Testis (tissue), 3 donors: ENCODE measurements around the gene NOS1AP. TPM values are rescaled to one million over a fixed set of nuclear protein-coding genes. Genes with fewer than 3 reads are reported as not detected.
"Not testable (repeated sequence)": the region's sequence is repeated elsewhere in the genome, so short reads cannot be mapped to it uniquely, and the experiment has no call there.

Source experiments
- DNase-seq: peaks from one replicate; pipeline ENCODE4 v3.0.0-alpha.2; 2019
- H3K27ac ChIP-seq, 2 donors: fragments of 200-600 bp; sonication (generic); one replicate each; pipeline ENCODE4 v1.5.1; 2019
- H3K27me3 ChIP-seq: fragments of 200-600 bp; sonication (generic); one replicate; pipeline ENCODE4 v1.5.1; 2019
- H3K36me3 ChIP-seq: fragments of 200-600 bp; sonication (generic); one replicate; pipeline ENCODE4 v1.5.1; 2017; ENCODE audit warnings: low read depth; ENCODE audit errors: missing control alignments
- H3K4me1 ChIP-seq: fragments of 200-600 bp; sonication (generic); one replicate; pipeline ENCODE4 v1.5.1; 2019
- H3K4me3 ChIP-seq, 2 donors: fragments of 200-600 bp; sonication (generic); one replicate each; pipeline ENCODE4 v1.5.1; 2017 to 2019
- H3K9me3 ChIP-seq: fragments of 200-600 bp; sonication (generic); one replicate; pipeline ENCODE4 v1.5.1; 2017
- CTCF ChIP-seq, 3 experiments: fragments of 450-650 bp in 2 of 3; fragments of 200-600 bp in 1 of 3; sonication (generic) in 1 of 3; IDR thresholded peaks; one replicate each; pipeline ENCODE4 v1.5.1; 2016 to 2019; ENCODE audit warnings: antibody characterized with exemption in 3 of 3, mild to moderate bottlenecking in 2 of 3, moderate library complexity in 1 of 3
- POLR2A ChIP-seq: fragments of 450-650 bp; IDR thresholded peaks from one replicate; pipeline ENCODE4 v1.6.1; 2017; ENCODE audit warnings: antibody characterized with exemption, mild to moderate bottlenecking, moderate library complexity
- WGBS, 2 donors: methylation state at CpG; one replicate each; pipeline ENCODE4 v1.1.5; 2018; 5-methylcytosine and 5-hydroxymethylcytosine counted together
- intact Hi-C: fragments of 100-400 bp; cut with DNase I; formaldehyde crosslinking; loops from one replicate; pipeline ENCODE4 v1.15.1; 2023; ENCODE audit warnings: low total_unique reads
- polyA plus RNA-seq: library from polyadenylated mRNA; stranded (reverse); fragments of 350-450 nt; fragmentation: Illumina TruSeq; extraction: RNeasy Lipid Tissue Mini Kit (QIAGEN cat#74804); gene quantifications from one replicate; pipeline ENCODE4 v1.2.3, GENCODE V29; 2014; ENCODE audit warnings: low read depth, low replicate concordance; ENCODE audit not compliant: insufficient read depth
- total RNA-seq, 2 donors: library from RNA; depleted of rRNA; stranded (reverse); fragments of >200 nt; gene quantifications; one replicate each; pipeline ENCODE4 v1.2.3, GENCODE V29; 2016

Gene NOS1AP
- total and polyA plus RNA-seq, 3 donors from 2014 or later: 2.1 to 5.1 (median 4.1) TPM

- WGBS, 2 donors: 88 to 92% methylated on average over 12 to 13 of the region's 13 CpGs
- Histone ChIP-seq H3K36me3 (no peaks in the 10 kb centered on the region), H3K9me3 (no peaks in the 10 kb centered on the region), H3K27ac (no peak overlapping the region), H3K27me3 (no peaks in the 10 kb centered on the region), H3K4me3 (no peak overlapping the region), H3K4me1 (peaks cover 11% of the 10 kb centered on the region)
- TF ChIP-seq CTCF (IDR thresholded peaks at IDR 0.05) (no peak), POLR2A (no peak)
- intact Hi-C loops: loop anchor here (10.0 kb wide), 1 partner anchor 407 kb away; no protein-coding TSS in a partner anchor
- DNase-seq: no peak
Measured at GRCh38 chr1:162197615-162198421, 128.3 kb downstream of the NOS1AP start.

GRCh38 chr1:162200096-162200847, 130.8 kb downstream of the NOS1AP start:
- TF ChIP-seq CTCF (IDR thresholded peaks at IDR 0.05): no peak
- Histone ChIP-seq H3K9me3 (no peaks in the 10 kb centered on the region), H3K4me1 (no peaks in the 10 kb centered on the region), H3K36me3 (no peaks in the 10 kb centered on the region), H3K27ac (no peak overlapping the region), H3K4me3 (no peak overlapping the region), H3K27me3 (no peaks in the 10 kb centered on the region)
- intact Hi-C loops: no loop called here
- 70 to 83% methylated on average over 5 of the region's 5 CpGs for WGBS, 2 donors
- no peak for DNase-seq

DNA sequence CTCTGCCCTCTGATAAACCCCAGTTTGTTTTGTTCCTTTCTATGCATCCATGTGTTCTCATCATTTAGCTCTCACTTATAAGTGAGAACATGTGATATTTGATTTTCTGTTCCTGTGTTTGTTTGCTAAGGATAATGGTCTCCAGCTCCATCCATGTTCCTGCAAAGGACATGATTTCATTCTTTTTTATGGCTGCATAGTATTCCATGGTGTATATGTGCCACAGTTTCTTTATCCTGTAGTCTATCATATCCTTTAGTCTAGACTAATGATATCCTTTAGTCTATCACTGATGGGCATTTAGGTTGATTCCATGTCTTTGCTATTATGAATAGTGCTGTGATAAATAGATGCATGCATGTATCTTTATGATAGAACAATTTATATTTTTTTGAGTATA, 131.6 kb downstream of the NOS1AP start:
- H3K27ac ChIP-seq, H3K4me1 ChIP-seq, H3K36me3 ChIP-seq, intact Hi-C loops, H3K4me3 ChIP-seq, H3K27me3 ChIP-seq, H3K9me3 ChIP-seq, DNase-seq: not testable (repeated sequence)

- TF ChIP-seq POLR2A: no peak
- TF ChIP-seq CTCF (IDR thresholded peaks at IDR 0.05): no peak
- no peak overlapping the region for H3K27ac ChIP-seq
- H3K9me3 ChIP-seq: no peaks in the 10 kb centered on the region
- no peaks in the 10 kb centered on the region for H3K4me1 ChIP-seq
- H3K36me3 ChIP-seq: no peaks in the 10 kb centered on the region
- 67 to 71% methylated on average over 7 of the region's 7 CpGs for WGBS, 2 donors
- no peak overlapping the region for H3K4me3 ChIP-seq
- no peak for DNase-seq
- intact Hi-C loops: no loop called here
- no peaks in the 10 kb centered on the region for H3K27me3 ChIP-seq
Measured at GRCh38 chr1:162204129-162204822, 134.8 kb downstream of the NOS1AP start.

- 77 to 87% methylated on average over 1 of the region's 1 CpG for whole genome bisulfite sequencing, 2 donors
Measured at GRCh38 chr1:162204823-162205155, 135.3 kb downstream of the NOS1AP start.

More at GRCh38 chr1:162204823-162205155, 135.3 kb downstream of the NOS1AP start:
- intact Hi-C loops: no loop called here
- TF ChIP-seq POLR2A: no peak
- TF ChIP-seq CTCF (IDR thresholded peaks at IDR 0.05): no peak
- H3K4me1 ChIP-seq: no peaks in the 10 kb centered on the region
- H3K36me3 ChIP-seq: no peaks in the 10 kb centered on the region
- H3K4me3 ChIP-seq: no peak overlapping the region
- no peaks in the 10 kb centered on the region for H3K9me3 ChIP-seq
- H3K27me3 ChIP-seq: no peaks in the 10 kb centered on the region
- H3K27ac ChIP-seq: no peak overlapping the region
- DNase-seq: no peak
